ENCODE data around the gene PKDCC.

PKDCC gene

DNA sequence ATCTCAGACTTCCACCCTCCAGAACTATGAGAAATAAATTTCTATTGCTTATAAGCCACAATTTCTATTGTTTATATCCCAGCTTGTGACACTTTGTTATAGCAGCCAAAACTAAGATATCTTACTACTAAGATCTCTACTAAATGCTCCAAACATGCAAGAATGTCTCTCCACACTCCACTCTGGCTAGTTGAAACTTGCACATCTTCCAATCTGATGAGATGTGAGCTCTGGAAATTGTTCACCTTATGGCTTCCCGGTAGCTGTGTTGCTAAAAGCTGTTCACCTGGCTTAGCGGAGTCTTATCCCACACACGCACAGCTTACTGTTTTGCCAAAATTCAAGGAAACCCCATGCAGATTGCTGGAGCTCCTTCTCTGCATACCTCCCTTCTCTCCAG lies 43.9 kb downstream of the PKDCC start:
- H3K4me3 ChIP-seq (replicated peaks; ENCODE audit: low read depth, low read length), result no peak overlapping the region
- TF ChIP-seq CTCF (IDR thresholded peaks at IDR 0.05; ENCODE audit: low read depth, low read length, missing control alignments), result no peak
- no peak for DNase-seq (ENCODE audit: extremely low read depth, low read depth)

DNA sequence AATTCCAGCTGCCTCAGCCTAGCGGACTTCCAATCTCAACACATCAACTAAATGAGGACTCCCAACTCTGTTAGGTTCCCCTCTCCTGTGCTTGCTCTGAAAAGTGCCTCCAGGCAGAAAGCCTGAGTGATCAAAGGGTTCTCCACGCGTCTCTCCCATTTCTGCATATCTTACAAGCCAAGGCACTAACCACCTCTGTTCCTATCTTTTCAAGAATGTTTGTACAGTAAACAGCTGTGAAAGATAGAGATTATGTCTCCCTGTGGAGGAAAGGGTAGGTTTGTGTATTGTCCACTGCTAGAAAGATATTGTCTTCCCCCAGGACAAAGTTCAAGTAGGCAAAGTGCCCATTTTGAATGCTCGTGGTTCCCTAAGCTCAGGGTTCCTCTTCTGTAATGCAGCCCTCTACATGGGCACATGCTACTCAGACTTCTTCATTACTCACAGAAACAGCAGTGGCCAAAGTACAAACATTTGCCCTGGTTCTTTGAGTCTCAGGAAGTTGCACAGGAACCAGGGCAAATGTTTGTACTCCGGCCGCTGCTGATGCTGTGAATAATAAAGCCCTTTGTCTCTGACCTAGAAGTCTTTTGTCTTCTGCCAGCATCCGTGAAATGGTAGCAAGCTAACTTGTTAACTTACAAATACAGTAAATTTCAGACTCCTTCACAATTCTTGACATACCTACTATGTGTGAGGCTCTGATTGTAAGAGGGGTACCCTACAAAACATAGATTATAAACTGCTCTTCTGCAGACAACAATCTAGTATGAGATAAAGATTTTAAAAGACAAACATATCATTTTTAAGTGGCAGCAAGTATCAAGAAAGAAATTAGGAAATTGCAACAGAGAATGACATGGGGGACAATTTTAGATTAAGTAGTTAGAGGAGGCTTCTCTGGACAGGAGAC lies 44.5 kb downstream of the PKDCC start:
- TF ChIP-seq CTCF (IDR thresholded peaks at IDR 0.05; ENCODE audit: low read depth, low read length, missing control alignments), result no peak
- no peak overlapping the region for H3K4me3 ChIP-seq (replicated peaks; ENCODE audit: low read depth, low read length)
- no peak for DNase-seq (ENCODE audit: extremely low read depth, low read depth)

DNA sequence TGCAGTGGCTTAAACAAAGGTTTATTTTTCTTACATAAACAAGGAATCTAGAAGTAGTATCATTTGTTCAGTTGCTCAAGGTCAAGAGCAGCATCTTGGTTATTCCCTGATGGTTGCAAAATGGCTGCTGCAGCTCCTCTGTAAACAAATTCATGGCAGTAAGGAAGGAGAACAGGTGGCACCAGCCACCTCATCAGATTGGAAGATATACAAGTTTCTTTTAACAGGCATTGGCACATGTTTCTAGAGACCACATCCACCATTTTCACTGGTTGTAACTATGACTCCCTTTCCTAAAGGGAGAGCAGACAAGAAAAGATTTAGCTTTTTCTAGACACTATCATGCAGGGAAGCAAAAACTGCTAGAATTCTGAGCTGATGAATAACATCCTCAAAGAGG lies 46.3 kb downstream of the PKDCC start:
- H3K4me3 ChIP-seq (replicated peaks; ENCODE audit: low read depth, low read length), result no peak overlapping the region
- TF ChIP-seq CTCF (IDR thresholded peaks at IDR 0.05; ENCODE audit: low read depth, low read length, missing control alignments), result no peak
- no peak for DNase-seq (ENCODE audit: extremely low read depth, low read depth)

- TF ChIP-seq CTCF (IDR thresholded peaks at IDR 0.05; ENCODE audit: low read depth, low read length, missing control alignments), result peak; percentile 65
- DNase-seq (ENCODE audit: extremely low read depth, low read depth), result peak; percentile 59
- H3K4me3 ChIP-seq (replicated peaks; ENCODE audit: low read depth, low read length), result no peak overlapping the region
Measured at GRCh38 chr2:42095923-42096408, 48.1 kb downstream of the PKDCC start.

GRCh38 chr2:42096869-42097591 lies 49.2 kb downstream of the PKDCC start:
- DNase-seq (ENCODE audit: extremely low read depth, low read depth), result no peak
- TF ChIP-seq CTCF (IDR thresholded peaks at IDR 0.05; ENCODE audit: low read depth, low read length, missing control alignments), result no peak
- H3K4me3 ChIP-seq (replicated peaks; ENCODE audit: low read depth, low read length), result no peak overlapping the region

DNA sequence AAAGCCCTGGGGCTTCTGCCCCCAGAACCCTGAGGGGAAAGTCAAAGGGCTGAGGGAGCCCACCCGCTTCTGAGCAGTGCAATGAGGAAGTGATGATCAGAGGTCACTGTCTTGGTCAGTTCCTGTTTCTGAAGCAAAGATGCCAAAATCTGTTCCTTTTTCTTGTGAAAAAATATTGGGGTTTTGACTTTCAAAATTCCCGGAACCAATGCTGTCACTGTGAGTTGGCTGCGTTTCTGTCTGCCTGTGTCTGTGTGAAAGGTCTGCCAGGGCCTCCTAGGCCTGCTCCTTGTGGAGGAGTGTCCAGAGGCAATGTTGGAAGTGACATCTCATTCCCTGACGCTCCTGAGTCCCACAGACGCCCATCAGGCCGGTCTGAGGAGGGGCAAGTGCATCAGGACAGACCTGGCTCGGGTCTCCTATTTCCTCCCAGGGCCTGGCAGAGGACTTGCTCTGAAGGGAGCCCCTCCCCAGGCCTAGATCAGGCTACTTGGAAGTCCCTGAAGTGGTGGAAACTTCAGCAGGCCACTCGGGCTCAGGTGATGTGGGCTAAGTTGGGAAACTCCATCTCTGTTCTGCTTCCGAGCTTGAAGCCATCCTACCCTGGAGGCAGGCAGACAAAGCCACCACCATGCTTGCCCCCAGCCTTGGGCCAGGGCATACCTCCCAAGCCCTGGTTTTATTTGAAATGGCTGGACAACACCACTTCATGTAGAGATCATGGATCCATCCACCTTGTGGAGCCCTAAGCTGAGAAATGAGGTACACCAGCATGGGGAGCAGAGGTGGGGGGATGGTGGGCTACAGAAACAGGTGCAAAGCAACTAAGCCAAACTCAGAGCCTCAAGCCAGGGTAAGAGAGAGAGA lies 51.0 kb downstream of the PKDCC start:
- no peak overlapping the region for H3K4me3 ChIP-seq (replicated peaks; ENCODE audit: low read depth, low read length)
- no peak for TF ChIP-seq CTCF (IDR thresholded peaks at IDR 0.05; ENCODE audit: low read depth, low read length, missing control alignments)
- DNase-seq (ENCODE audit: extremely low read depth, low read depth), result no peak
